Tibial artery (tissue), 4 donors: Measurements from ENCODE around the gene NLGN1.

Experiments used
- DNase-seq, 2 donors: peaks; one replicate each; pipeline ENCODE4 v3.0.0-alpha.2; 2019
- H3K27ac ChIP-seq, 2 donors: fragments of 200-600 bp; sonication (generic) in 1 of 2; 1 replicate in 1 of 2; 2 replicates in 1 of 2; pipeline ENCODE4 v1.5.1; 2018 to 2019; ENCODE audit warnings: mild to moderate bottlenecking in 1 of 2
- H3K27me3 ChIP-seq, 2 donors: fragments of 200-600 bp; sonication (generic) in 1 of 2; one replicate each; pipeline versions ENCODE4 v1.5.1 to v1.6.0; 2016 to 2019
- H3K36me3 ChIP-seq, 3 donors: fragments of 200-600 bp; sonication (generic) in 2 of 3; one replicate each; pipeline ENCODE4 v1.5.1; 2016 to 2019; ENCODE audit warnings: mild to moderate bottlenecking in 2 of 3
- H3K4me1 ChIP-seq, 4 donors: fragments of 200-600 bp; sonication (generic) in 2 of 4; 1 replicate in 3 of 4; 2 replicates in 1 of 4; pipeline ENCODE4 v1.5.1; 2016 to 2019
- H3K4me3 ChIP-seq, 2 donors: fragments of 200-600 bp; sonication (generic) in 1 of 2; 1 replicate in 1 of 2; 2 replicates in 1 of 2; pipeline ENCODE4 v1.5.1; 2018 to 2019; ENCODE audit warnings: mild to moderate bottlenecking in 2 of 2
- H3K9me3 ChIP-seq, 3 donors: fragments of 200-600 bp; sonication (generic) in 1 of 3; one replicate each; pipeline ENCODE4 v1.5.1; 2016 to 2019
- intact Hi-C: fragments of 100-400 bp; cut with DNase I; formaldehyde crosslinking; loops from one replicate; pipeline ENCODE4 v1.15.0; 2023; ENCODE audit warnings: low total_unique reads
- TF ChIP-seq, protein P1 (sequence below), 2 experiments: fragments of 200-600 bp in 1 of 2; fragments of 450-650 bp in 1 of 2; IDR thresholded peaks; one replicate each; pipeline ENCODE4 v1.5.1; 2017 to 2019; ENCODE audit warnings: antibody characterized with exemption in 2 of 2, mild to moderate bottlenecking in 1 of 2, moderate library complexity in 1 of 2

The NLGN1 gene

DNA sequence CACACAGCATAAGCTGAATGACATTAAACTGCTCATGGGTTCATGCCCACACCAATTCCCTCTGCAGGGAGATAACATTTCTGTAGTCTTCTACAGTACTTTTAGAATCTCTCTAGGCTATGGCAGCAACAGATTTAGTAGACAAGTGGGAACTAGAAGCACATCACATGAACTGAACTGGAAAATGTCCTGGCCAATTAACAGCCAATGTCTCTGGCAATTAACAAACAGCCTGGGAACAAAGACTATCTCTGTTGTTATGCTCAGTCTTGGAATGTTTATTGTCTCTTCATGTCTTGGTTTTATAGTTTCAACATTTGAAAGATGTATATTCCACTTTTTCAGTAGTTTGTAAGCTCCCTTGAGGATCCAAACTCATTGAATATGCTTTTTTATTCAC is 938.4 kb downstream of the NLGN1 start:
- Histone ChIP-seq H3K36me3 (no peaks in the 10 kb centered on the region), H3K27ac (no peak overlapping the region), H3K4me1 (no peaks in the 10 kb centered on the region), H3K4me3 (no peak overlapping the region), H3K9me3 (no peaks in the 10 kb centered on the region), H3K27me3 (no peaks in the 10 kb centered on the region)
- intact Hi-C loops, result no loop called here
- TF ChIP-seq, protein P1, sequence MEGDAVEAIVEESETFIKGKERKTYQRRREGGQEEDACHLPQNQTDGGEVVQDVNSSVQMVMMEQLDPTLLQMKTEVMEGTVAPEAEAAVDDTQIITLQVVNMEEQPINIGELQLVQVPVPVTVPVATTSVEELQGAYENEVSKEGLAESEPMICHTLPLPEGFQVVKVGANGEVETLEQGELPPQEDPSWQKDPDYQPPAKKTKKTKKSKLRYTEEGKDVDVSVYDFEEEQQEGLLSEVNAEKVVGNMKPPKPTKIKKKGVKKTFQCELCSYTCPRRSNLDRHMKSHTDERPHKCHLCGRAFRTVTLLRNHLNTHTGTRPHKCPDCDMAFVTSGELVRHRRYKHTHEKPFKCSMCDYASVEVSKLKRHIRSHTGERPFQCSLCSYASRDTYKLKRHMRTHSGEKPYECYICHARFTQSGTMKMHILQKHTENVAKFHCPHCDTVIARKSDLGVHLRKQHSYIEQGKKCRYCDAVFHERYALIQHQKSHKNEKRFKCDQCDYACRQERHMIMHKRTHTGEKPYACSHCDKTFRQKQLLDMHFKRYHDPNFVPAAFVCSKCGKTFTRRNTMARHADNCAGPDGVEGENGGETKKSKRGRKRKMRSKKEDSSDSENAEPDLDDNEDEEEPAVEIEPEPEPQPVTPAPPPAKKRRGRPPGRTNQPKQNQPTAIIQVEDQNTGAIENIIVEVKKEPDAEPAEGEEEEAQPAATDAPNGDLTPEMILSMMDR (IDR thresholded peaks at IDR 0.05), result no peak
- DNase-seq, result no peak
